HepG2 (cell line): ENCODE data around the gene PMVK. TPM values are rescaled to one million over a fixed set of nuclear protein-coding genes. Genes with fewer than 3 reads are reported as not detected.
A peak's percentile ranks its signal among the peaks of the same experiment; 100 is the strongest.

Experiments used
- CCDC6 ChIP-seq: sonication (generic); formaldehyde crosslinking; IDR thresholded peaks from 2 replicates; pipeline ENCODE4 v1.8.1; 2022; ENCODE audit warnings: mild to moderate bottlenecking, missing genetic modification reagents, moderate library complexity
- CEBPB ChIP-seq: IDR thresholded peaks from 2 replicates; pipeline ENCODE4 v1.6.1; 2011; ENCODE audit warnings: low read depth, low read length, improper control_type of control experiment, borderline replicate concordance
- KLF16 ChIP-seq, 2 experiments: sonication (generic) in 1 of 2; formaldehyde crosslinking in 1 of 2; IDR thresholded peaks; 2 replicates each; pipeline versions ENCODE4 v1.6.1 to v1.8.0; 2016 to 2023; ENCODE audit warnings: missing genetic modification reagents in 2 of 2, missing compliant biosample characterization in 1 of 2
- NFKB2 ChIP-seq: sonication (generic); formaldehyde crosslinking; IDR thresholded peaks from 2 replicates; pipeline ENCODE4 v1.4.0; 2020; ENCODE audit warnings: missing genetic modification reagents, borderline replicate concordance
- SMYD3 ChIP-seq: sonication (generic); formaldehyde crosslinking; IDR thresholded peaks from 2 replicates; pipeline ENCODE4 v1.8.1; 2023; ENCODE audit warnings: mild to moderate bottlenecking, missing genetic modification reagents
- SNAI1 ChIP-seq: sonication (generic); formaldehyde crosslinking; IDR thresholded peaks from 2 replicates; pipeline ENCODE4 v1.5.0; 2020; ENCODE audit warnings: mild to moderate bottlenecking, missing genetic modification reagents, borderline replicate concordance
- ZBTB4 ChIP-seq: sonication (generic); formaldehyde crosslinking; IDR thresholded peaks from 2 replicates; pipeline ENCODE4 v1.4.0; 2020; ENCODE audit warnings: missing genetic modification reagents, mild to moderate bottlenecking, borderline replicate concordance
- ZNF335 ChIP-seq: sonication (generic); formaldehyde crosslinking; IDR thresholded peaks from 2 replicates; pipeline ENCODE4 v1.4.0; 2020; ENCODE audit warnings: missing genetic modification reagents
- ZNF34 ChIP-seq: sonication (generic); formaldehyde crosslinking; IDR thresholded peaks from 2 replicates; pipeline ENCODE4 v1.4.0; 2020; ENCODE audit warnings: mild to moderate bottlenecking, missing genetic modification reagents, borderline replicate concordance
- ZNF674 ChIP-seq: sonication (generic); formaldehyde crosslinking; IDR thresholded peaks from 2 replicates; pipeline ENCODE4 v1.5.0; 2020; ENCODE audit warnings: low read depth, mild to moderate bottlenecking, missing genetic modification reagents
- ZNF737 ChIP-seq: sonication (generic); formaldehyde crosslinking; IDR thresholded peaks from 2 replicates; pipeline ENCODE4 v1.5.0; 2020; ENCODE audit warnings: missing genetic modification reagents, mild to moderate bottlenecking, borderline replicate concordance
- ZSCAN21 ChIP-seq: sonication (generic); formaldehyde crosslinking; IDR thresholded peaks from 2 replicates; pipeline ENCODE4 v1.8.0; 2022; ENCODE audit warnings: mild to moderate bottlenecking, missing genetic modification reagents, moderate library complexity, borderline replicate concordance
- polyA plus RNA-seq, 8 experiments: library from polyadenylated mRNA; depleted of rRNA in 3 of 8; stranded (reverse) in 7 of 8; unstranded in 1 of 8; fragments of >200 nt; fragmentation: Illumina TruSeq in 4 of 8; extraction: Trizol in 4 of 8; gene quantifications; 2 replicates each; pipeline versions ENCODE4 v1.2.1 to v1.2.3, GENCODE V29; 2011 to 2016; ENCODE audit warnings: low read depth in 4 of 8, missing spikeins in 1 of 8, mixed read lengths in 1 of 8; ENCODE audit not compliant: insufficient read depth in 1 of 8
- total RNA-seq, 5 experiments: library from RNA; depleted of rRNA; stranded (reverse); fragments of >200 nt; fragmentation: Illumina TruSeq; extraction: Trizol; gene quantifications; 2 replicates each; pipeline ENCODE4 v1.2.3, GENCODE V29; 2016; ENCODE audit warnings: low read depth in 1 of 5
- TF ChIP-seq, protein P1 (sequence below): sonication (generic); formaldehyde crosslinking; IDR thresholded peaks from 2 replicates; pipeline ENCODE4 v1.5.1; 2020; ENCODE audit warnings: mild to moderate bottlenecking, moderate library complexity, missing genetic modification reagents
- TF ChIP-seq, protein P2 (sequence below): sonication (generic); formaldehyde crosslinking; IDR thresholded peaks from 2 replicates; pipeline ENCODE4 v1.8.0; 2022; ENCODE audit warnings: missing genetic modification reagents, low read depth, mild to moderate bottlenecking, borderline replicate concordance
- TF ChIP-seq, protein P3 (sequence below): sonication (generic); formaldehyde crosslinking; IDR thresholded peaks from 2 replicates; pipeline ENCODE4 v1.4.0; 2020; ENCODE audit warnings: missing genetic modification reagents, borderline replicate concordance

The PMVK gene
- total and polyA plus RNA-seq, 2 of the 13 experiments (the other 11 are each of a cell fraction or from before 2014, with no cell fraction given) = 3.9 to 12.6 TPM

- TF ChIP-seq CCDC6 (CRISPR knock-in tag) = 0 out of 2 replicates have a peak, but pooled peaks have one; percentile 26
- 0 out of 2 replicates have a peak, but pooled peaks have one; percentile 41 for TF ChIP-seq SNAI1
- TF ChIP-seq CEBPB = no peak
- peak in 1 of 2 experiments; percentile 22; a peak in 1 of 4 replicates for TF ChIP-seq KLF16 (CRISPR knock-in tag; IDR thresholded peaks at IDR 0.05)
- 0 out of 2 replicates have a peak, but pooled peaks have one; percentile 12 for TF ChIP-seq ZNF335 (CRISPR knock-in tag)
- TF ChIP-seq SMYD3 (CRISPR knock-in tag) = no peak
- TF ChIP-seq, protein P1, sequence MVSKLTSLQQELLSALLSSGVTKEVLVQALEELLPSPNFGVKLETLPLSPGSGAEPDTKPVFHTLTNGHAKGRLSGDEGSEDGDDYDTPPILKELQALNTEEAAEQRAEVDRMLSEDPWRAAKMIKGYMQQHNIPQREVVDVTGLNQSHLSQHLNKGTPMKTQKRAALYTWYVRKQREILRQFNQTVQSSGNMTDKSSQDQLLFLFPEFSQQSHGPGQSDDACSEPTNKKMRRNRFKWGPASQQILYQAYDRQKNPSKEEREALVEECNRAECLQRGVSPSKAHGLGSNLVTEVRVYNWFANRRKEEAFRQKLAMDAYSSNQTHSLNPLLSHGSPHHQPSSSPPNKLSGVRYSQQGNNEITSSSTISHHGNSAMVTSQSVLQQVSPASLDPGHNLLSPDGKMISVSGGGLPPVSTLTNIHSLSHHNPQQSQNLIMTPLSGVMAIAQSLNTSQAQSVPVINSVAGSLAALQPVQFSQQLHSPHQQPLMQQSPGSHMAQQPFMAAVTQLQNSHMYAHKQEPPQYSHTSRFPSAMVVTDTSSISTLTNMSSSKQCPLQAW (CRISPR knock-in tag) = no peak
- TF ChIP-seq ZNF34 (CRISPR knock-in tag) = no peak
- no peak for TF ChIP-seq ZBTB4
- TF ChIP-seq ZSCAN21 (CRISPR knock-in tag) = 0 out of 2 replicates have a peak, but pooled peaks have one; percentile 69
- TF ChIP-seq, protein P2, sequence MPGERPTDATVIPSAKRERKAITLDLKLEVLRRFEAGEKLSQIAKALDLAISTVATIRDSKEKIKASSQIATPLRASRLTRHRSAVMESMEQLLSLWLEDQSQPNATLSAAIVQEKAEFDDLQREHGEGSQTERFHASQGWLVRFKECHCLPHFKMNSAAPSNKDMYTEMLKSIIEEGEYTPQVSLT (CRISPR knock-in tag) = no peak
- TF ChIP-seq NFKB2 (CRISPR knock-in tag) = no peak
- no peak for TF ChIP-seq ZNF737
- TF ChIP-seq ZNF674 (CRISPR knock-in tag) = no peak
- TF ChIP-seq, protein P3, sequence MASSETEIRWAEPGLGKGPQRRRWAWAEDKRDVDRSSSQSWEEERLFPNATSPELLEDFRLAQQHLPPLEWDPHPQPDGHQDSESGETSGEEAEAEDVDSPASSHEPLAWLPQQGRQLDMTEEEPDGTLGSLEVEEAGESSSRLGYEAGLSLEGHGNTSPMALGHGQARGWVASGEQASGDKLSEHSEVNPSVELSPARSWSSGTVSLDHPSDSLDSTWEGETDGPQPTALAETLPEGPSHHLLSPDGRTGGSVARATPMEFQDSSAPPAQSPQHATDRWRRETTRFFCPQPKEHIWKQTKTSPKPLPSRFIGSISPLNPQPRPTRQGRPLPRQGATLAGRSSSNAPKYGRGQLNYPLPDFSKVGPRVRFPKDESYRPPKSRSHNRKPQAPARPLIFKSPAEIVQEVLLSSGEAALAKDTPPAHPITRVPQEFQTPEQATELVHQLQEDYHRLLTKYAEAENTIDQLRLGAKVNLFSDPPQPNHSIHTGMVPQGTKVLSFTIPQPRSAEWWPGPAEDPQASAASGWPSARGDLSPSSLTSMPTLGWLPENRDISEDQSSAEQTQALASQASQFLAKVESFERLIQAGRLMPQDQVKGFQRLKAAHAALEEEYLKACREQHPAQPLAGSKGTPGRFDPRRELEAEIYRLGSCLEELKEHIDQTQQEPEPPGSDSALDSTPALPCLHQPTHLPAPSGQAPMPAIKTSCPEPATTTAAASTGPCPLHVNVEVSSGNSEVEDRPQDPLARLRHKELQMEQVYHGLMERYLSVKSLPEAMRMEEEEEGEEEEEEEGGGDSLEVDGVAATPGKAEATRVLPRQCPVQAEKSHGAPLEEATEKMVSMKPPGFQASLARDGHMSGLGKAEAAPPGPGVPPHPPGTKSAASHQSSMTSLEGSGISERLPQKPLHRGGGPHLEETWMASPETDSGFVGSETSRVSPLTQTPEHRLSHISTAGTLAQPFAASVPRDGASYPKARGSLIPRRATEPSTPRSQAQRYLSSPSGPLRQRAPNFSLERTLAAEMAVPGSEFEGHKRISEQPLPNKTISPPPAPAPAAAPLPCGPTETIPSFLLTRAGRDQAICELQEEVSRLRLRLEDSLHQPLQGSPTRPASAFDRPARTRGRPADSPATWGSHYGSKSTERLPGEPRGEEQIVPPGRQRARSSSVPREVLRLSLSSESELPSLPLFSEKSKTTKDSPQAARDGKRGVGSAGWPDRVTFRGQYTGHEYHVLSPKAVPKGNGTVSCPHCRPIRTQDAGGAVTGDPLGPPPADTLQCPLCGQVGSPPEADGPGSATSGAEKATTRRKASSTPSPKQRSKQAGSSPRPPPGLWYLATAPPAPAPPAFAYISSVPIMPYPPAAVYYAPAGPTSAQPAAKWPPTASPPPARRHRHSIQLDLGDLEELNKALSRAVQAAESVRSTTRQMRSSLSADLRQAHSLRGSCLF (CRISPR knock-in tag) = no peak
These were observed 39.0 kb upstream of the PMVK start (continued) for GRCh38 chr1:154975409-154976059.
